Measurements from ENCODE around the gene LRRC3B.

DNA sequence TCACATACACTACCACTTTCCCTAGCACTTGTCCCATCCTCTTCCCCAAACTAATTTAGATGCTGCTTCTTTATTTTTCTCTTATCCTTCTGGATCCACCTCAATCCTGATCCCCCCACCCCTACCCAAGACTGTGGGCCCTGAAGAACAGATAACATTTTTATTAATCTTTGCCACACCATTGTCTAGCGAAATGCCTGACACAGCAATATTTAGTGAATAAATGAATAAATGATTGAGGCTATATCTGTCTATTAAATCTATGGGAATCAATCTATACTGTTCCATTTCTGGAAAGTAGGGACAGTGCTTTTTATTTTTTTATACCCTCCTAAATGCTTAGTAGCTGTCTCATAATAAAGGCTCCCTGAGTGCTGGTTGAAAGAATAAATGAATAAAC, 32.9 kb upstream of the LRRC3B start:
- TF ChIP-seq, protein P1, sequence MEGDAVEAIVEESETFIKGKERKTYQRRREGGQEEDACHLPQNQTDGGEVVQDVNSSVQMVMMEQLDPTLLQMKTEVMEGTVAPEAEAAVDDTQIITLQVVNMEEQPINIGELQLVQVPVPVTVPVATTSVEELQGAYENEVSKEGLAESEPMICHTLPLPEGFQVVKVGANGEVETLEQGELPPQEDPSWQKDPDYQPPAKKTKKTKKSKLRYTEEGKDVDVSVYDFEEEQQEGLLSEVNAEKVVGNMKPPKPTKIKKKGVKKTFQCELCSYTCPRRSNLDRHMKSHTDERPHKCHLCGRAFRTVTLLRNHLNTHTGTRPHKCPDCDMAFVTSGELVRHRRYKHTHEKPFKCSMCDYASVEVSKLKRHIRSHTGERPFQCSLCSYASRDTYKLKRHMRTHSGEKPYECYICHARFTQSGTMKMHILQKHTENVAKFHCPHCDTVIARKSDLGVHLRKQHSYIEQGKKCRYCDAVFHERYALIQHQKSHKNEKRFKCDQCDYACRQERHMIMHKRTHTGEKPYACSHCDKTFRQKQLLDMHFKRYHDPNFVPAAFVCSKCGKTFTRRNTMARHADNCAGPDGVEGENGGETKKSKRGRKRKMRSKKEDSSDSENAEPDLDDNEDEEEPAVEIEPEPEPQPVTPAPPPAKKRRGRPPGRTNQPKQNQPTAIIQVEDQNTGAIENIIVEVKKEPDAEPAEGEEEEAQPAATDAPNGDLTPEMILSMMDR (IDR thresholded peaks at IDR 0.05): no peak
- TF ChIP-seq EP300 (IDR thresholded peaks at IDR 0.05): no peak
- TF ChIP-seq POLR2A (IDR thresholded peaks at IDR 0.05): no peak
